ENCODE results near the gene CTNNBL1. TPM values are rescaled to one million over a fixed set of nuclear protein-coding genes. Genes with fewer than 3 reads are reported as not detected.

CTNNBL1 gene
- total RNA-seq, 4 donors from 2014 or later: 25.5 to 38.4 (median 35.1) TPM

DNA sequence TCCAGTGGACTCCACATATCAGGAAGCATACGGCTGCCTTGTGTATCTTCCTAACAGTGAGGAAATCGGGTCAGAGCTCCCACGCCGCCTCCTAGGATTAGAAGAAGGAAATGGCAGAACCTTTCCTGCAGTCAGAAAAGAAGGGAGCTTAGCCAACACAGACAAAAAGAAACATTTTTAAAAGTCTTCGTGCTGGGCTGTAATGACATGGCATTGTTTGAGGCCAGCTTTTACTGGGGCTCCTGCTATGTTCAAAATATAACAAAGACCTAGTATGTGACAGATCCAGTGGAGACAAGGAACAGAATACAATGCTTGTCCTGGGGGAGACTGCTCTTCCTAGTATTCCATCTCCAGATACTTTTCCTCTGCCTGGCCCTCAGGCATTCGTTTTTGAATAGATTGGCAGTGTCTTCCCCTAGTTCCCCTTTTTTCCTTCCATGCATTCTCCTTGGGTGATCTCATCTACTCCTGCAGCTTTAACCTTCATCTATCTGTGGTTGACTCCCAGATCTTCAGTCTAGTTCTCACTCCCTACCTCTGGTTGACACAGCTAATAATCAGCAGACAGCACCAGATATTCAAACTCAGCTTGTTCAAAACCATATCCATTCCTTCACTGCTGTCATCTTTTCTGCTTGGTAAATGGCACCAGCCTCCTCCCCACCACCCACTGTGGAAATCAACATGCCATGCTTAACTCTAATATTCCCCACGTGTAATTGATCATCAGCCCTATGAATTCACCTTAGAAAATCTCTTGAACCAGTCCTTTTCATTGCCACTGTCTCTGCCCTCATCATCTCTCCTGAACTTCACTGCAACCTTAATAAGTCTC, 114.6 kb downstream of the CTNNBL1 start:
- peaks cover 0 to 60% (median 0%) of the 10 kb centered on the region in 3 donors for H3K36me3 ChIP-seq
- H3K9me3 ChIP-seq: no peaks in the 10 kb centered on the region
- TF ChIP-seq EP300 (IDR thresholded peaks at IDR 0.05) (no peak), POLR2A (IDR thresholded peaks at IDR 0.05) (no peak)
- TF ChIP-seq, protein P1, sequence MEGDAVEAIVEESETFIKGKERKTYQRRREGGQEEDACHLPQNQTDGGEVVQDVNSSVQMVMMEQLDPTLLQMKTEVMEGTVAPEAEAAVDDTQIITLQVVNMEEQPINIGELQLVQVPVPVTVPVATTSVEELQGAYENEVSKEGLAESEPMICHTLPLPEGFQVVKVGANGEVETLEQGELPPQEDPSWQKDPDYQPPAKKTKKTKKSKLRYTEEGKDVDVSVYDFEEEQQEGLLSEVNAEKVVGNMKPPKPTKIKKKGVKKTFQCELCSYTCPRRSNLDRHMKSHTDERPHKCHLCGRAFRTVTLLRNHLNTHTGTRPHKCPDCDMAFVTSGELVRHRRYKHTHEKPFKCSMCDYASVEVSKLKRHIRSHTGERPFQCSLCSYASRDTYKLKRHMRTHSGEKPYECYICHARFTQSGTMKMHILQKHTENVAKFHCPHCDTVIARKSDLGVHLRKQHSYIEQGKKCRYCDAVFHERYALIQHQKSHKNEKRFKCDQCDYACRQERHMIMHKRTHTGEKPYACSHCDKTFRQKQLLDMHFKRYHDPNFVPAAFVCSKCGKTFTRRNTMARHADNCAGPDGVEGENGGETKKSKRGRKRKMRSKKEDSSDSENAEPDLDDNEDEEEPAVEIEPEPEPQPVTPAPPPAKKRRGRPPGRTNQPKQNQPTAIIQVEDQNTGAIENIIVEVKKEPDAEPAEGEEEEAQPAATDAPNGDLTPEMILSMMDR (IDR thresholded peaks at IDR 0.05): no peak
- no peak overlapping the region for H3K4me3 ChIP-seq
- H3K27ac ChIP-seq: no peak overlapping the region
- no peaks in the 10 kb centered on the region for H3K27me3 ChIP-seq
- 58 to 60% methylated on average over 7 of the region's 7 CpGs for WGBS, 2 donors
- no peak for DNase-seq (ENCODE audit: low spot score in 2 of 2)
- peaks cover 0 to 10% (median 3%) of the 10 kb centered on the region in 4 donors for H3K4me1 ChIP-seq

DNA sequence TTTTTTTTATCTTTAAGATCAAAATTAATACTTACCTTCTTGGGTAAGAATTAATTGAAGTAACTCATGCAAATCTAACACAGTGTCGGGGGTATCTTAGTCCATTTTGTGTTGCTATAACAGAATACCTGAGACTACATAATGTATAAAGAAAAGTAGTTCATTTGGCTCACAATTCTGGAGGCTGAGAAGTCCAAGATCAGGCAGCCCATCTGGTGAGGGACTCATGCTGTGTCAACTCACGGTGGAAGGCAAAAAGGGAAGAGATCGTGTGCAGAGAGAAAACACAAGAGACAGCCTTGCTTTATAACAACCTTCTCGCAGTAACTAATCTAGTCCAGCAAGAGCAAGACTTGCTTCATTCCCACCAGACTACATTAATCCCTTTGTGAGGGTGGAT, 116.2 kb downstream of the CTNNBL1 start:
- Histone ChIP-seq H3K36me3 (peaks cover 0 to 45% (median 0%) of the 10 kb centered on the region in 3 donors), H3K4me3 (no peak overlapping the region), H3K27me3 (no peaks in the 10 kb centered on the region), H3K9me3 (no peaks in the 10 kb centered on the region), H3K27ac (no peak overlapping the region), H3K4me1 (peaks cover 0 to 1% (median under 1%) of the 10 kb centered on the region in 4 donors)
- no peak for DNase-seq (ENCODE audit: low spot score in 2 of 2)
- 95 to 97% methylated on average over 4 of the region's 4 CpGs for WGBS, 2 donors
- TF ChIP-seq POLR2A (IDR thresholded peaks at IDR 0.05) (no peak), EP300 (IDR thresholded peaks at IDR 0.05) (no peak)
- TF ChIP-seq, protein P1 (IDR thresholded peaks at IDR 0.05): no peak

DNA sequence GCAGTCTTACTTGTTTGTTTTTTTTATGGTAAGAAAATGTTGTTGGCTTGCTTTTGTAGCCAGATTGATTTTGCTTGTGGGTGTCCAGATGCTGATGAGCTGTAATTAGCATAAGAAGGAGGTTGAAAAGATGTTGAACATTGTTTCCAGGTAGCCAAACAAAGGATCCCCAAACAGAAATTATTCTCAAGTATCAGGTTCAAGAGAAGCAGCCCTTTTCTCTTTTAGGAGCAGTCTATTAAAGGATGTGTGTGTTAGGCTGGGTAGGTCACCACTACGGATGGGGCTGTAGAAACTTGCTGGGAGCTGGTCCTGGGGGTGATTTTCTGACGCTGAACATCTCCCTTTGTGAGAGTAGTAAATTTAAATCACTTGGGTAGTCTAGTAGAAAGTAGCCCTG, 122.2 kb downstream of the CTNNBL1 start:
- Histone ChIP-seq H3K4me1 (no peaks in the 10 kb centered on the region), H3K27me3 (no peaks in the 10 kb centered on the region), H3K36me3 (no peaks in the 10 kb centered on the region), H3K9me3 (no peaks in the 10 kb centered on the region), H3K4me3 (no peak overlapping the region), H3K27ac (no peak overlapping the region)
- 58 to 65% methylated on average over 2 of the region's 2 CpGs for WGBS, 2 donors
- no peak for DNase-seq (ENCODE audit: low spot score in 2 of 2)
- no peak for TF ChIP-seq POLR2A (IDR thresholded peaks at IDR 0.05)
- no peak for TF ChIP-seq EP300 (IDR thresholded peaks at IDR 0.05)
- TF ChIP-seq, protein P1 (IDR thresholded peaks at IDR 0.05): no peak

DNA sequence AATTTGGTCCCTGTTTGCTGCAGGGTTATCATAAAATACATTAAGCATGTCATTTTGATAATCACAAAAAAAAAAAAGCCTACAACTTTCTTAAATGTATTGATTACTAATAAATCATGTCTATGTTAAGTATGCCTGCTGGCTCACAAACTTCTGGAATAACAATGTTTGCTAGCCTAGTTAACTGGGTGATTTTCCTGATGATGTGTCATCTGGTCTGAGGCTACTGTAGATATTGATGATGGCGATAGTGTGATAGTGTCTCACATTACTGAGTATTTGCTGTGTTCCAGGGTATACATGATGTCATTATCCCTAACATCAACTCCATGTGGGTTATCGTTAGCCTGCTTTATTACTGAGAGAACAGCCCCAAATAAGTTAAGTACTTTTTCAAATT, 122.9 kb downstream of the CTNNBL1 start:
- no peak for TF ChIP-seq POLR2A (IDR thresholded peaks at IDR 0.05)
- Histone ChIP-seq H3K36me3 (no peaks in the 10 kb centered on the region), H3K9me3 (no peaks in the 10 kb centered on the region), H3K4me3 (no peak overlapping the region), H3K27me3 (no peaks in the 10 kb centered on the region), H3K27ac (no peak overlapping the region), H3K4me1 (no peaks in the 10 kb centered on the region)
- DNase-seq (ENCODE audit: low spot score in 2 of 2): no peak
- WGBS, 2 donors: 67 to 76% methylated on average over 2 of the region's 2 CpGs

DNA sequence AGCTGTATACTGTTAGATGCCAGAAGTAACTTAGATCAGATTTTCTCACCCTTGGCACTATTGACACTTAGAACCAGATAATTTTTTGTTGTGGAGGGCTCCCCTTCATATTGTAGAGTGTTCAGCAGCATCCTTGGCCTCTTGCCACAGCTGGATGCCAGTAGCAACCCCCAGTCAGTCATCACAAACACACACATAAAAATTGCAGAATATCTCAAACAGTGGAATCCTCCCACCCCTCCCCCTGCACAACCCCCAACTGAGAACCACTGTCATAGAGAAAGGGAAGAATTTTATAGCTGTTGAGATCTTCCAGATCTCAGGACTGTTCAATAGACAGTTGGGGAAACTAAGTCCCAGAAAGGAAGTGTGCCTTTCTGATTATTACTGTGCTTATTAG, 127.9 kb downstream of the CTNNBL1 start:
- H3K27ac ChIP-seq: no peak overlapping the region
- DNase-seq (ENCODE audit: low spot score in 2 of 2): no peak
- no peaks in the 10 kb centered on the region for H3K9me3 ChIP-seq
- H3K36me3 ChIP-seq: no peaks in the 10 kb centered on the region
- H3K4me1 ChIP-seq: no peaks in the 10 kb centered on the region
- H3K4me3 ChIP-seq: no peak overlapping the region
- H3K27me3 ChIP-seq: no peaks in the 10 kb centered on the region
- TF ChIP-seq, protein P1 (IDR thresholded peaks at IDR 0.05): no peak
- TF ChIP-seq EP300 (IDR thresholded peaks at IDR 0.05) (no peak), POLR2A (IDR thresholded peaks at IDR 0.05) (no peak)
